Sigmoid colon (tissue), 7 donors: ENCODE measurements around the gene ZNF3. TPM values are rescaled to one million over a fixed set of nuclear protein-coding genes. Genes with fewer than 3 reads are reported as not detected.

Experiments used
- DNase-seq: peaks from one replicate; pipeline ENCODE4 v3.0.0-alpha.2; 2019
- H3K27ac ChIP-seq, 4 donors: fragments of 200-600 bp; sonication (generic); one replicate each; pipeline ENCODE4 v1.5.1; 2016 to 2019; ENCODE audit warnings: mild to moderate bottlenecking in 1 of 4
- H3K27me3 ChIP-seq, 3 donors: fragments of 200-600 bp; sonication (generic); one replicate each; pipeline ENCODE4 v1.5.1; 2019; ENCODE audit warnings: mild to moderate bottlenecking in 1 of 3
- H3K36me3 ChIP-seq, 4 donors: fragments of 200-600 bp; sonication (generic); one replicate each; pipeline ENCODE4 v1.5.1; 2016 to 2019
- H3K4me1 ChIP-seq, 4 donors: fragments of 200-600 bp; sonication (generic); one replicate each; pipeline ENCODE4 v1.5.1; 2017 to 2019
- H3K4me3 ChIP-seq, 4 donors: fragments of 200-600 bp; sonication (generic); one replicate each; pipeline ENCODE4 v1.5.1; 2017 to 2019; ENCODE audit warnings: mild to moderate bottlenecking in 2 of 4, moderate library complexity in 1 of 4
- H3K9me3 ChIP-seq, 4 donors: fragments of 200-600 bp in 3 of 4; sonication (generic) in 3 of 4; one replicate each; pipeline versions ENCODE4 v1.5.1 to v1.6.1; 2013 to 2019
- CTCF ChIP-seq, 4 experiments: fragments of 450-650 bp in 3 of 4; fragments of 200-600 bp in 1 of 4; IDR thresholded peaks; one replicate each; pipeline ENCODE4 v1.5.1; 2016 to 2019; ENCODE audit warnings: antibody characterized with exemption in 4 of 4, mild to moderate bottlenecking in 3 of 4, moderate library complexity in 2 of 4
- EP300 ChIP-seq, 4 donors: sonication (generic); formaldehyde crosslinking; IDR thresholded peaks; one replicate each; pipeline ENCODE4 v1.6.1; 2017; ENCODE audit warnings: antibody characterized with exemption in 4 of 4
- POLR2A ChIP-seq, 2 donors: fragments of 450-650 bp; IDR thresholded peaks; one replicate each; pipeline ENCODE4 v1.6.1; 2016; ENCODE audit warnings: antibody characterized with exemption in 2 of 2, mild to moderate bottlenecking in 2 of 2, moderate library complexity in 2 of 2
- POLR2AphosphoS5 ChIP-seq, 4 donors: sonication (generic); formaldehyde crosslinking; IDR thresholded peaks; one replicate each; pipeline ENCODE4 v1.6.1; 2017; ENCODE audit warnings: antibody characterized with exemption in 4 of 4
- WGBS, 2 donors: extraction: QIAGEN DNeasy Blood & Tissue Kit; methylation state at CpG; one replicate each; pipeline ENCODE4 v1.1.7; 2013; 5-methylcytosine and 5-hydroxymethylcytosine counted together
- intact Hi-C: fragments of 100-400 bp; cut with DNase I; formaldehyde crosslinking; loops from one replicate; pipeline ENCODE4 v1.15.1; 2023
- polyA plus RNA-seq, 3 donors: library from polyadenylated mRNA; stranded (reverse); fragments of 200-250 nt; gene quantifications; one replicate each; pipeline ENCODE4 v1.2.3, GENCODE V29; 2013
- total RNA-seq, 4 donors: library from RNA; depleted of rRNA; stranded (reverse); fragments of >200 nt; gene quantifications; one replicate each; pipeline ENCODE4 v1.1.0, GENCODE V29; 2016
- donor health status: healthy with polysubstance abuse.
- donor health status: Bipolar disorder and iron deficiency.
- donor health status: healthy.

Gene ZNF3
- total and polyA plus RNA-seq, 7 donors = 17.1 to 28.0 (median 19.2) TPM

DNA sequence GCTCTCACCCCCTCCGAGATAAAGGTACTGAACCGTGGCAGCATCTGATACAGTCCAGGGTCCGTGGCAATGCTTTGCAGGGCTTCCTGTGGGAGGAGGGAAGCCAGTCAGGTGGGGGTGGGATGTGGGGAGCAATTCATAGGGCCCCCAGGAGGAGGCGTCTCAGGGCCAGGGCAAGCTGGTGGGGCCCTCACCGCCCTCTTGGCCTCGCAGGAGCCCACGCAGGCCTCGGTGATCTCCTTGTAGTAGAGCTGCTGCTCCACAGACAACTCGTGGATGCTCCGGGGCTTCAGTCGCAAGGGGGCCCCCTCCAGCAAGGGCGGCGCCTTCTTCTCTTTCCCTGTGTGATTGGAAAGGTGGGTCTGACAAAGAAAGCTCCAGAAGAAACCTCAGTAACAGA, 30.4 kb upstream of the ZNF3 start:
- Histone ChIP-seq H3K4me3 (no peak overlapping the region), H3K36me3 (peaks cover 27 to 70% (median 45%) of the 10 kb centered on the region in 4 donors), H3K27ac (no peak overlapping the region), H3K9me3 (no peaks in the 10 kb centered on the region), H3K27me3 (no peaks in the 10 kb centered on the region), H3K4me1 (no peaks in the 10 kb centered on the region)
- intact Hi-C loops = no loop called here
- no peak for DNase-seq
- whole genome bisulfite sequencing, 2 donors = 88 to 91% methylated on average over 13 of the region's 13 CpGs
- TF ChIP-seq POLR2AphosphoS5 (IDR thresholded peaks at IDR 0.05) (no peak), EP300 (IDR thresholded peaks at IDR 0.05) (no peak), CTCF (IDR thresholded peaks at IDR 0.05) (no peak), POLR2A (IDR thresholded peaks at IDR 0.05) (no peak)

GRCh38 chr7:100111156-100111555, 29.6 kb upstream of the ZNF3 start:
- no peak for TF ChIP-seq POLR2A (IDR thresholded peaks at IDR 0.05)
- Histone ChIP-seq H3K4me3 (no peak overlapping the region), H3K4me1 (no peaks in the 10 kb centered on the region), H3K9me3 (no peaks in the 10 kb centered on the region), H3K36me3 (peaks cover 29 to 77% (median 52%) of the 10 kb centered on the region in 4 donors), H3K27ac (no peak overlapping the region), H3K27me3 (no peaks in the 10 kb centered on the region)
- 92 to 97% methylated on average over 7 of the region's 7 CpGs for WGBS, 2 donors
- intact Hi-C loops = no loop called here
- no peak for DNase-seq

DNA sequence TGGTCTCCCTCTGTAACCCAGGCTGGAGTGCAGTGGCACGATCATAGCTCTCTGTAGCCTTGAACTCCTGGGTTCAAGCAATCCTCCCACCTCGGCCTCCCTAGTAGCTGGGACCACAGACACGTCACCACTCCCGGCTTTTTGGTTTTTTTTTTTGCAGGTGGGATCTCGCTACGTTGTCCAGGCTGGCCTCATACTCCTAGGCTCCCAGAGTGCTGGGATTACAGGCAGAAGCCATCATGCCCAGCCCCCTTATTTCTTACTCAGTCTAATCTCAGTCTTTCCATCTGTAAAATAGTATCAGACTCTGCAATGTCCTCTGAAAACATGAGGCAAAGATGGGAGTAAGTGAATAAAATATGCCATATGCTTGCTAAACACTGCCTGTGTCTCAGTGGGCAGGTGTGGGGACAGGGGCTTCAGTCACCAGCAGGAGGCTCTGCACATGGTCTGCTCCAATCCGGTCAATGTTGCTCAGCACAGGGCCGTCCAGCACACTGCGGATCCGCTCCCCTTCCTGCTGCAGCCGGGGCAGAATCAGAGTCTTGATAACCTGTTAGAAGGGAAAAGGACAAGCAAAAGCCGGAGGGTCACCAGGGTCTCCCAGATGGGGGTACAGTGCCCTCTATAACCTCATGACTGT, 28.1 kb upstream of the ZNF3 start:
- TF ChIP-seq CTCF (IDR thresholded peaks at IDR 0.05) (no peak), POLR2AphosphoS5 (IDR thresholded peaks at IDR 0.05) (no peak), POLR2A (IDR thresholded peaks at IDR 0.05) (no peak), EP300 (IDR thresholded peaks at IDR 0.05) (no peak)
- intact Hi-C loops = no loop called here
- Histone ChIP-seq H3K4me1 (no peaks in the 10 kb centered on the region), H3K4me3 (no peak overlapping the region), H3K9me3 (no peaks in the 10 kb centered on the region), H3K36me3 (peaks cover 29 to 93% (median 61%) of the 10 kb centered on the region in 4 donors), H3K27ac (no peak overlapping the region), H3K27me3 (no peaks in the 10 kb centered on the region)
- WGBS, 2 donors = 85 to 92% methylated on average over 12 of the region's 12 CpGs
- no peak for DNase-seq

GRCh38 chr7:100107890-100108289, 26.4 kb upstream of the ZNF3 start:
- Histone ChIP-seq H3K4me1 (peaks cover 0 to 1% (median 0%) of the 10 kb centered on the region in 4 donors), H3K9me3 (no peaks in the 10 kb centered on the region), H3K4me3 (no peak overlapping the region), H3K36me3 (peaks cover 29 to 97% (median 56%) of the 10 kb centered on the region in 4 donors), H3K27ac (no peak overlapping the region), H3K27me3 (no peaks in the 10 kb centered on the region)
- 81 to 88% methylated on average over 11 of the region's 11 CpGs for WGBS, 2 donors
- DNase-seq = no peak
- TF ChIP-seq CTCF (IDR thresholded peaks at IDR 0.05) = no peak
- no peak for TF ChIP-seq POLR2AphosphoS5 (IDR thresholded peaks at IDR 0.05)
- TF ChIP-seq POLR2A (IDR thresholded peaks at IDR 0.05) = no peak
- no peak for TF ChIP-seq EP300 (IDR thresholded peaks at IDR 0.05)
- intact Hi-C loops = no loop called here

DNA sequence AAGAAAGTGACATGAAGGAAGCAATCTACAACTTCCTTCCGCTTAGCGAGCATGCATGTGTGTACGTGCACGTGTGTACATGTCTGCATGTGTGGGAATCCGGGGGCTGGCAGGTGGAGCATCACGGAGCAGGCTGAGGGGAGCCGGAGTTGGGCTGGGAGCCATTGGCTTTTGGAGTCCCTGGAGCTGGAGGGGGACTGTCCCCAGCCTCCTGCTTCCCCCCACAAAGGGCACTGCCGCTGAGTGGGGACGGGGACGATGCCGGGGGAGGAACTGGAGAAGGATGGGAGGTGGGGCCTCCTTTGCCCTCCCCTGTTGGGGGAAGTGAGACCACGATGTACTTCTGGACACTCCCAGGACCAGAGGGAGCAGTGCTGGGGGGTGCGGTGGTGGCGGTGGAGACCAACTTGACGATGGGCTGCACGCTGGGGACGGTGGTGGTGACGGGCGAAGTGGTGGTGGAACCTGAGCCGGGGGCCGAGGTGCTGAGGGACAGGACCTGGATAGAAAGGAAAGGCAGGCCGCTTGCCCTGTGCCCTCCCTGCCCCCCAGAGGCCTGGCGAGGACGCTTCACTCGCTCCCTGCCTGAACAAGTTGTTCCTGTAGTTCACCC, 25.7 kb upstream of the ZNF3 start:
- H3K9me3 ChIP-seq = no peaks in the 10 kb centered on the region
- TF ChIP-seq EP300 (IDR thresholded peaks at IDR 0.05) = no peak
- no peak for TF ChIP-seq CTCF (IDR thresholded peaks at IDR 0.05)
- no peak for TF ChIP-seq POLR2AphosphoS5 (IDR thresholded peaks at IDR 0.05)
- TF ChIP-seq POLR2A (IDR thresholded peaks at IDR 0.05) = no peak
- H3K36me3 ChIP-seq = peaks cover 28 to 93% (median 52%) of the 10 kb centered on the region in 4 donors
- 90 to 91% methylated on average over 25 of the region's 25 CpGs for WGBS, 2 donors
- H3K4me3 ChIP-seq = no peak overlapping the region
- no peak overlapping the region for H3K27ac ChIP-seq
- intact Hi-C loops = no loop called here
- no peak for DNase-seq
- H3K27me3 ChIP-seq = no peaks in the 10 kb centered on the region
- peaks cover 0 to 8% (median 6%) of the 10 kb centered on the region in 4 donors for H3K4me1 ChIP-seq
